ENCODE results near the gene MRPL49. TPM values are rescaled to one million over a fixed set of nuclear protein-coding genes. Genes with fewer than 3 reads are reported as not detected.

Gene MRPL49
- total and polyA plus RNA-seq, 2 of the 8 experiments (the other 6 are each of a cell fraction or from before 2014, with no cell fraction given) = 54.0 to 84.8 TPM

- TF ChIP-seq, protein P1, sequence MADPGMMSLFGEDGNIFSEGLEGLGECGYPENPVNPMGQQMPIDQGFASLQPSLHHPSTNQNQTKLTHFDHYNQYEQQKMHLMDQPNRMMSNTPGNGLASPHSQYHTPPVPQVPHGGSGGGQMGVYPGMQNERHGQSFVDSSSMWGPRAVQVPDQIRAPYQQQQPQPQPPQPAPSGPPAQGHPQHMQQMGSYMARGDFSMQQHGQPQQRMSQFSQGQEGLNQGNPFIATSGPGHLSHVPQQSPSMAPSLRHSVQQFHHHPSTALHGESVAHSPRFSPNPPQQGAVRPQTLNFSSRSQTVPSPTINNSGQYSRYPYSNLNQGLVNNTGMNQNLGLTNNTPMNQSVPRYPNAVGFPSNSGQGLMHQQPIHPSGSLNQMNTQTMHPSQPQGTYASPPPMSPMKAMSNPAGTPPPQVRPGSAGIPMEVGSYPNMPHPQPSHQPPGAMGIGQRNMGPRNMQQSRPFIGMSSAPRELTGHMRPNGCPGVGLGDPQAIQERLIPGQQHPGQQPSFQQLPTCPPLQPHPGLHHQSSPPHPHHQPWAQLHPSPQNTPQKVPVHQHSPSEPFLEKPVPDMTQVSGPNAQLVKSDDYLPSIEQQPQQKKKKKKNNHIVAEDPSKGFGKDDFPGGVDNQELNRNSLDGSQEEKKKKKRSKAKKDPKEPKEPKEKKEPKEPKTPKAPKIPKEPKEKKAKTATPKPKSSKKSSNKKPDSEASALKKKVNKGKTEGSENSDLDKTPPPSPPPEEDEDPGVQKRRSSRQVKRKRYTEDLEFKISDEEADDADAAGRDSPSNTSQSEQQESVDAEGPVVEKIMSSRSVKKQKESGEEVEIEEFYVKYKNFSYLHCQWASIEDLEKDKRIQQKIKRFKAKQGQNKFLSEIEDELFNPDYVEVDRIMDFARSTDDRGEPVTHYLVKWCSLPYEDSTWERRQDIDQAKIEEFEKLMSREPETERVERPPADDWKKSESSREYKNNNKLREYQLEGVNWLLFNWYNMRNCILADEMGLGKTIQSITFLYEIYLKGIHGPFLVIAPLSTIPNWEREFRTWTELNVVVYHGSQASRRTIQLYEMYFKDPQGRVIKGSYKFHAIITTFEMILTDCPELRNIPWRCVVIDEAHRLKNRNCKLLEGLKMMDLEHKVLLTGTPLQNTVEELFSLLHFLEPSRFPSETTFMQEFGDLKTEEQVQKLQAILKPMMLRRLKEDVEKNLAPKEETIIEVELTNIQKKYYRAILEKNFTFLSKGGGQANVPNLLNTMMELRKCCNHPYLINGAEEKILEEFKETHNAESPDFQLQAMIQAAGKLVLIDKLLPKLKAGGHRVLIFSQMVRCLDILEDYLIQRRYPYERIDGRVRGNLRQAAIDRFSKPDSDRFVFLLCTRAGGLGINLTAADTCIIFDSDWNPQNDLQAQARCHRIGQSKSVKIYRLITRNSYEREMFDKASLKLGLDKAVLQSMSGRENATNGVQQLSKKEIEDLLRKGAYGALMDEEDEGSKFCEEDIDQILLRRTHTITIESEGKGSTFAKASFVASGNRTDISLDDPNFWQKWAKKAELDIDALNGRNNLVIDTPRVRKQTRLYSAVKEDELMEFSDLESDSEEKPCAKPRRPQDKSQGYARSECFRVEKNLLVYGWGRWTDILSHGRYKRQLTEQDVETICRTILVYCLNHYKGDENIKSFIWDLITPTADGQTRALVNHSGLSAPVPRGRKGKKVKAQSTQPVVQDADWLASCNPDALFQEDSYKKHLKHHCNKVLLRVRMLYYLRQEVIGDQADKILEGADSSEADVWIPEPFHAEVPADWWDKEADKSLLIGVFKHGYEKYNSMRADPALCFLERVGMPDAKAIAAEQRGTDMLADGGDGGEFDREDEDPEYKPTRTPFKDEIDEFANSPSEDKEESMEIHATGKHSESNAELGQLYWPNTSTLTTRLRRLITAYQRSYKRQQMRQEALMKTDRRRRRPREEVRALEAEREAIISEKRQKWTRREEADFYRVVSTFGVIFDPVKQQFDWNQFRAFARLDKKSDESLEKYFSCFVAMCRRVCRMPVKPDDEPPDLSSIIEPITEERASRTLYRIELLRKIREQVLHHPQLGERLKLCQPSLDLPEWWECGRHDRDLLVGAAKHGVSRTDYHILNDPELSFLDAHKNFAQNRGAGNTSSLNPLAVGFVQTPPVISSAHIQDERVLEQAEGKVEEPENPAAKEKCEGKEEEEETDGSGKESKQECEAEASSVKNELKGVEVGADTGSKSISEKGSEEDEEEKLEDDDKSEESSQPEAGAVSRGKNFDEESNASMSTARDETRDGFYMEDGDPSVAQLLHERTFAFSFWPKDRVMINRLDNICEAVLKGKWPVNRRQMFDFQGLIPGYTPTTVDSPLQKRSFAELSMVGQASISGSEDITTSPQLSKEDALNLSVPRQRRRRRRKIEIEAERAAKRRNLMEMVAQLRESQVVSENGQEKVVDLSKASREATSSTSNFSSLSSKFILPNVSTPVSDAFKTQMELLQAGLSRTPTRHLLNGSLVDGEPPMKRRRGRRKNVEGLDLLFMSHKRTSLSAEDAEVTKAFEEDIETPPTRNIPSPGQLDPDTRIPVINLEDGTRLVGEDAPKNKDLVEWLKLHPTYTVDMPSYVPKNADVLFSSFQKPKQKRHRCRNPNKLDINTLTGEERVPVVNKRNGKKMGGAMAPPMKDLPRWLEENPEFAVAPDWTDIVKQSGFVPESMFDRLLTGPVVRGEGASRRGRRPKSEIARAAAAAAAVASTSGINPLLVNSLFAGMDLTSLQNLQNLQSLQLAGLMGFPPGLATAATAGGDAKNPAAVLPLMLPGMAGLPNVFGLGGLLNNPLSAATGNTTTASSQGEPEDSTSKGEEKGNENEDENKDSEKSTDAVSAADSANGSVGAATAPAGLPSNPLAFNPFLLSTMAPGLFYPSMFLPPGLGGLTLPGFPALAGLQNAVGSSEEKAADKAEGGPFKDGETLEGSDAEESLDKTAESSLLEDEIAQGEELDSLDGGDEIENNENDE (IDR thresholded peaks at IDR 0.05; ENCODE audit: insufficient replicate concordance, low read length) = no peak
- TF ChIP-seq POU5F1 (IDR thresholded peaks at IDR 0.05; ENCODE audit: low read depth, low read length) = no peak
- peak; percentile 92 for TF ChIP-seq POLR2AphosphoS5 (IDR thresholded peaks at IDR 0.05; ENCODE audit: low read depth, low read length)
- no peak for TF ChIP-seq CBX5 (IDR thresholded peaks at IDR 0.05; ENCODE audit: low read depth, low read length)
- TF ChIP-seq, protein P2, sequence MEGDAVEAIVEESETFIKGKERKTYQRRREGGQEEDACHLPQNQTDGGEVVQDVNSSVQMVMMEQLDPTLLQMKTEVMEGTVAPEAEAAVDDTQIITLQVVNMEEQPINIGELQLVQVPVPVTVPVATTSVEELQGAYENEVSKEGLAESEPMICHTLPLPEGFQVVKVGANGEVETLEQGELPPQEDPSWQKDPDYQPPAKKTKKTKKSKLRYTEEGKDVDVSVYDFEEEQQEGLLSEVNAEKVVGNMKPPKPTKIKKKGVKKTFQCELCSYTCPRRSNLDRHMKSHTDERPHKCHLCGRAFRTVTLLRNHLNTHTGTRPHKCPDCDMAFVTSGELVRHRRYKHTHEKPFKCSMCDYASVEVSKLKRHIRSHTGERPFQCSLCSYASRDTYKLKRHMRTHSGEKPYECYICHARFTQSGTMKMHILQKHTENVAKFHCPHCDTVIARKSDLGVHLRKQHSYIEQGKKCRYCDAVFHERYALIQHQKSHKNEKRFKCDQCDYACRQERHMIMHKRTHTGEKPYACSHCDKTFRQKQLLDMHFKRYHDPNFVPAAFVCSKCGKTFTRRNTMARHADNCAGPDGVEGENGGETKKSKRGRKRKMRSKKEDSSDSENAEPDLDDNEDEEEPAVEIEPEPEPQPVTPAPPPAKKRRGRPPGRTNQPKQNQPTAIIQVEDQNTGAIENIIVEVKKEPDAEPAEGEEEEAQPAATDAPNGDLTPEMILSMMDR (IDR thresholded peaks at IDR 0.05; ENCODE audit: control extremely low read depth in 1 of 3, insufficient read depth in 1 of 3, low read depth in 1 of 3, low read length in 3 of 3) = peak in 2 of 3 experiments; percentile 79 to 92; a peak in 3 of 4 replicates
- peak; percentile 13; the same call in 1 of the 2 replicates for TF ChIP-seq NRF1 (IDR thresholded peaks at IDR 0.05; ENCODE audit: low read depth, low read length)
- peak; percentile 90 for TF ChIP-seq EGR1 (IDR thresholded peaks at IDR 0.05; ENCODE audit: borderline replicate concordance, low read depth, low read length)
Measured at GRCh38 chr11:65117206-65118096, 4.7 kb upstream of the MRPL49 start, which contains the start of gene ZNHIT2 (continued).

Data from H1 (cell line).